ENCODE data around the gene PHOSPHO1.
A peak's percentile ranks its signal among the peaks of the same experiment; 100 is the strongest.
"Not testable (repeated sequence)": the region's sequence is repeated elsewhere in the genome, so short reads cannot be mapped to it uniquely, and the experiment has no call there.

The PHOSPHO1 gene

GRCh38 chr17:49191409-49191916 lies 39.1 kb downstream of the PHOSPHO1 start:
- DNase-seq: no peak

GRCh38 chr17:49190932-49191331 lies 39.7 kb downstream of the PHOSPHO1 start:
- DNase-seq: no peak

- DNase-seq: no peak
These were observed 43.3 kb downstream of the PHOSPHO1 start for GRCh38 chr17:49187301-49187700.

GRCh38 chr17:49185381-49185780 lies 45.2 kb downstream of the PHOSPHO1 start:
- DNase-seq: not testable (repeated sequence)

- not testable (repeated sequence) for DNase-seq
These were observed 46.1 kb downstream of the PHOSPHO1 start for GRCh38 chr17:49184522-49184921.

- no peak for DNase-seq
These were observed 46.8 kb downstream of the PHOSPHO1 start for GRCh38 chr17:49183801-49184200.

- no peak for DNase-seq
These were observed 47.2 kb downstream of the PHOSPHO1 start for GRCh38 chr17:49183341-49183740.

- DNase-seq: no peak
These were observed 49.5 kb downstream of the PHOSPHO1 start for GRCh38 chr17:49180998-49181635.

- peak; percentile 59 for DNase-seq
These were observed 50.3 kb downstream of the PHOSPHO1 start for GRCh38 chr17:49180303-49180702.

GRCh38 chr17:49175978-49176377 lies 54.6 kb downstream of the PHOSPHO1 start:
- not testable (repeated sequence) for DNase-seq

Data from right forelimb (tissue), 1 donor.